Measurements from ENCODE around the gene VAV1. TPM values are rescaled to one million over a fixed set of nuclear protein-coding genes. Genes with fewer than 3 reads are reported as not detected.

Gene VAV1
- total RNA-seq, 1 donor from 2014 or later = not detected

DNA sequence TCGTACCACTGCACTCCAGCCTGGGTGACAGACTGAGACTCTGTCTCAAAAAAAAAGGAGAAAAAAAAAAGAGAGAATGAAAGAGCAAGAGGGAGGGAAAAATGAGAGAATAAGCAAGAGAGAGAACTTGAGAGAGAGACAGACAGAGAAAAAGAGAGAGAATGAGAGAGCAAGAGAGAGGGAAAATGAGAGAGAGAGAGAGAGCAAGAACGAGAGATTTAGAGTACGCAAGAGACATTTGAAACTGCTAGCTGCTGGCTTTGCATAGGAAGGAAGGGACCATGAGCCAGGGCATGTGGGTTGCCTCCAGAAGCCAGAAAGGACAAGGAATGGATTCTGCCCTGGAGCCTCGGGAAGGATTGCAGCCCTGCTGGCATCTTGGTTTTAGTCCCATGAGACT, 105.3 kb downstream of the VAV1 start:
- H3K9me3 Mint-ChIP-seq = peaks cover 66% of the 10 kb centered on the region
- H3K4me1 Mint-ChIP-seq = no peaks in the 10 kb centered on the region
- H3K4me3 Mint-ChIP-seq = no peak overlapping the region
- H3K27me3 Mint-ChIP-seq (ENCODE audit: low read depth) = no peaks in the 10 kb centered on the region
- no peaks in the 10 kb centered on the region for H3K36me3 Mint-ChIP-seq
- TF ChIP-seq, protein P1, sequence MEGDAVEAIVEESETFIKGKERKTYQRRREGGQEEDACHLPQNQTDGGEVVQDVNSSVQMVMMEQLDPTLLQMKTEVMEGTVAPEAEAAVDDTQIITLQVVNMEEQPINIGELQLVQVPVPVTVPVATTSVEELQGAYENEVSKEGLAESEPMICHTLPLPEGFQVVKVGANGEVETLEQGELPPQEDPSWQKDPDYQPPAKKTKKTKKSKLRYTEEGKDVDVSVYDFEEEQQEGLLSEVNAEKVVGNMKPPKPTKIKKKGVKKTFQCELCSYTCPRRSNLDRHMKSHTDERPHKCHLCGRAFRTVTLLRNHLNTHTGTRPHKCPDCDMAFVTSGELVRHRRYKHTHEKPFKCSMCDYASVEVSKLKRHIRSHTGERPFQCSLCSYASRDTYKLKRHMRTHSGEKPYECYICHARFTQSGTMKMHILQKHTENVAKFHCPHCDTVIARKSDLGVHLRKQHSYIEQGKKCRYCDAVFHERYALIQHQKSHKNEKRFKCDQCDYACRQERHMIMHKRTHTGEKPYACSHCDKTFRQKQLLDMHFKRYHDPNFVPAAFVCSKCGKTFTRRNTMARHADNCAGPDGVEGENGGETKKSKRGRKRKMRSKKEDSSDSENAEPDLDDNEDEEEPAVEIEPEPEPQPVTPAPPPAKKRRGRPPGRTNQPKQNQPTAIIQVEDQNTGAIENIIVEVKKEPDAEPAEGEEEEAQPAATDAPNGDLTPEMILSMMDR (IDR thresholded peaks at IDR 0.05; ENCODE audit: unreplicated experiment) = no peak
- no peak for DNase-seq (ENCODE audit: low spot score in 2 of 2, unreplicated experiment in 2 of 2)
- no peak overlapping the region for H3K27ac Mint-ChIP-seq

DNA sequence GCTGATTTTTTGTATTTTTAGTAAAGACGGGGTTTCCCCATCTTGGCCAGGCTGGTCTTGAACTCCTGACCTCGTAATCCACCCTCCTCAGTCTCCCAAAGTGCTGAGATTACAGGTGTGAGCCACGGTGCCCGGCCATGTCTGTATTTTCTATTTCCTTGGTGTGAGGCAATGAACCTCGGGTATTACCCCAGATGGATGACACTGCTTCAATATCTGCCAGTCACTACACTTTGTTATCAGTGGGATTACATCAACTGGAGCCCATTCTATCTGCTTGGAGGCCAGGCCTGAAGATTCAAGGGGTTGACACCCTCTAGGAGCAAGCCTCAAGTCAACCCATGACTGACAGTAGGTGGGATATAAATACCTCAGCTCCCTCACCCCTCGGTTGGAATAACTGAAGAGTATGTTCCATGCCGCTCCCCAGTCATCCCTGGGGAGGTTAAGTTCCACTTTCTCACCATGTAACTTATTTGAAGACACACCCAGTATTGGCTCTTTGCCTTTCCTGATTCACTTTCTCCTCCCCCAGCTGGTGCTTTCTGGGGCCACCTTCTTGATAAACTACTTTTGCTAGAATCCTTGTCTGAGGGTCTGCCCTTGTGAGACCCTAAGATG, 113.9 kb downstream of the VAV1 start:
- no peak overlapping the region for H3K27ac Mint-ChIP-seq
- H3K4me3 Mint-ChIP-seq = no peak overlapping the region
- TF ChIP-seq, protein P1 (IDR thresholded peaks at IDR 0.05; ENCODE audit: unreplicated experiment) = no peak
- no peaks in the 10 kb centered on the region for H3K36me3 Mint-ChIP-seq
- H3K9me3 Mint-ChIP-seq = peaks cover 38% of the 10 kb centered on the region
- H3K4me1 Mint-ChIP-seq = no peaks in the 10 kb centered on the region
- DNase-seq (ENCODE audit: low spot score in 2 of 2, unreplicated experiment in 2 of 2) = no peak
- no peaks in the 10 kb centered on the region for H3K27me3 Mint-ChIP-seq (ENCODE audit: low read depth)

DNA sequence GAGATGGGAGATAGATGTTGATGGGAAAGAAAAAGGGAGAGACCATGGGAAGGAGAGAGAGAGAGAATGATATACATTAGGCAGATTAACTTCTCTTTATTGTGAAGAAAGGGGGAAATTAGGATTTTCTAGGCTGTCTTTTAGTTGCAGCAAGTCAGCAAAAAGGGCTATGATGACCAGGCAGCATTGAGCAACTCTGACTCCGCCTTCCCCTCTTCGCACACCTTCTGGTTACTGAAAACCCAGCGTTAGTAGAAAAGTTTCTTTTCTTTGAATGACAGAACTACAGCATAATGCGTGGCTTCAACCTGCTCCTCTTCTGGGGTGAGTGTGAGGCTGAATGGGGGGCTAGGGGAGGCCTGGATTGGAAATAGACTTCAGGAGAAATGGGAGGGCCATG, 114.8 kb downstream of the VAV1 start, which contains the start of gene ADGRE1:
TSS of gene ADGRE1 (plus strand) at position 264 of the 400 bp plus-strand sequence. CDS start at position 294, 30 bp downstream.
- no peak within 1 kb of the TSS for H3K27ac Mint-ChIP-seq
- DNase-seq (ENCODE audit: low spot score in 2 of 2, unreplicated experiment in 2 of 2) = no peak
- H3K4me3 Mint-ChIP-seq = no peak within 1 kb of the TSS
- H3K36me3 Mint-ChIP-seq = no peaks in the 10 kb centered on the region
- no peaks in the 10 kb centered on the region for H3K4me1 Mint-ChIP-seq
- H3K9me3 Mint-ChIP-seq = peaks cover 43% of the 10 kb centered on the region
- TF ChIP-seq, protein P1 (IDR thresholded peaks at IDR 0.05; ENCODE audit: unreplicated experiment) = no peak
- H3K27me3 Mint-ChIP-seq (ENCODE audit: low read depth) = no peaks in the 10 kb centered on the region

DNA sequence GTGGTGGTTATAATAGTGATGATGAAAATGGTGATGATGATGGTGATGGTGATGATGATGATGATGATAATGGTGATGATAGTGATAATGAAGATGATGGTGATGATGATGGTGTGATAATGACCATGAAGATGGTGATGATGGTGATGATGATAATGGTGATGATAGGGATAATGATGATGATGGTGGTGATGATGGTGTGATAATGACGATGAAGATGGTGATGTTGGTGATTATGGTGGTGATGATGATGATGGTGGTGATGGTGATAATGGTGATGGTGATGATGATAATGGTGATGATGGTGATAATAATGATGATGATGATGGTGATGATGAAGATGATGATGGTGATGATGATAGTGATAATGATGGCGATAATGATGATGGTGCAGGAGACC, 116.5 kb downstream of the VAV1 start:
- no peaks in the 10 kb centered on the region for H3K36me3 Mint-ChIP-seq
- no peak overlapping the region for H3K27ac Mint-ChIP-seq
- H3K4me3 Mint-ChIP-seq = no peak overlapping the region
- TF ChIP-seq, protein P1 (IDR thresholded peaks at IDR 0.05; ENCODE audit: unreplicated experiment) = no peak
- H3K27me3 Mint-ChIP-seq (ENCODE audit: low read depth) = no peaks in the 10 kb centered on the region
- DNase-seq (ENCODE audit: low spot score in 2 of 2, unreplicated experiment in 2 of 2) = no peak
- peaks cover 58% of the 10 kb centered on the region for H3K9me3 Mint-ChIP-seq
- no peaks in the 10 kb centered on the region for H3K4me1 Mint-ChIP-seq

DNA sequence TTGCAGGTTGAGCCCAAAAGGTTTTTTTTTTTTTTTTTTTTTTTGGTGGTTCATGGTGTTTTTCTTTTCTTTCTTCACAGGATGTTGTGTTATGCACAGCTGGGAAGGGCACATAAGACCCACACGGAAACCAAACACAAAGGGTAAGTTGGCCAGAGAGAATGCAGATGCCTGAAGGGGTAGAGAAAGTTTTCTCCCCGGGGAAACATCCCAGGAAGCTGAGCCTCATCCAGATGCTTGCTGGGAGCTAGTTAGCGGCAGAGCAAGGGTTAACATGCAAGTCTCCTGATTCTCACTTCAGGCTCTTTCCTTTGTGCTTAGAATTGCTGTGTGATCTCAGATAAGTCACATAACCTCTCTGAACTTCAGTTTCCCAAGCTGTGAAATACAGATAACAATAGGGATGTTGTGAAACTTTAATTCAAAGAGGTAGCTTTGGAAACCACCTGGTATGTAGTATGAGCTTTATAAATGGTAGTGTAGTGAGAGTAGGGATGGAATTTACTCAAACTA, 117.9 kb downstream of the VAV1 start:
- TF ChIP-seq, protein P1 (IDR thresholded peaks at IDR 0.05; ENCODE audit: unreplicated experiment) = no peak
- peaks cover 1% of the 10 kb centered on the region for H3K36me3 Mint-ChIP-seq
- no peak for DNase-seq (ENCODE audit: low spot score in 2 of 2, unreplicated experiment in 2 of 2)
- no peaks in the 10 kb centered on the region for H3K27me3 Mint-ChIP-seq (ENCODE audit: low read depth)
- H3K4me1 Mint-ChIP-seq = no peaks in the 10 kb centered on the region
- H3K27ac Mint-ChIP-seq = no peak overlapping the region
- peaks cover 73% of the 10 kb centered on the region for H3K9me3 Mint-ChIP-seq
- H3K4me3 Mint-ChIP-seq = no peak overlapping the region
